ENCODE data around the gene DHDDS. TPM values are rescaled to one million over a fixed set of nuclear protein-coding genes. Genes with fewer than 3 reads are reported as not detected.

Gene DHDDS
- total and polyA plus RNA-seq, 2 of the 13 experiments (the other 11 are each of a cell fraction or from before 2014, with no cell fraction given) = 18.9 to 28.3 TPM

- TF ChIP-seq ZHX2 (IDR thresholded peaks at IDR 0.05; ENCODE audit: low read depth) (no peak; the same call in 1 of the 2 replicates), ZHX2 (CRISPR knock-in tag; IDR thresholded peaks at IDR 0.05; ENCODE audit: borderline replicate concordance) (peak; percentile 36; the same call in 1 of the 2 replicates), ERF (CRISPR knock-in tag; IDR thresholded peaks at IDR 0.05) (no peak; the same call in 1 of the 2 replicates), DMTF1 (CRISPR knock-in tag; IDR thresholded peaks at IDR 0.05) (no peak), KAT7 (CRISPR knock-in tag; IDR thresholded peaks at IDR 0.05; ENCODE audit: borderline replicate concordance) (no peak), NR2F1 (CRISPR knock-in tag; IDR thresholded peaks at IDR 0.05) (no peak; a peak in 1 of 4 replicates), ZNF567 (CRISPR knock-in tag; IDR thresholded peaks at IDR 0.05; ENCODE audit: borderline replicate concordance) (peak; percentile 75; the same call in 1 of the 2 replicates), HNRNPL (IDR thresholded peaks at IDR 0.05; ENCODE audit: low read depth, low read length) (0 out of 2 replicates have a peak, but pooled peaks have one; percentile 41), ELF3 (CRISPR knock-in tag; IDR thresholded peaks at IDR 0.05) (peak; percentile 83), NFIB (CRISPR knock-in tag; IDR thresholded peaks at IDR 0.05; ENCODE audit: borderline replicate concordance) (no peak), SOX13 (IDR thresholded peaks at IDR 0.05) (no peak), SOX13 (CRISPR knock-in tag; conservative IDR thresholded peaks at IDR 0.05 in 1 of 2, IDR thresholded peaks at IDR 0.05 in 1 of 2) (no peak), SOX5 (CRISPR knock-in tag; IDR thresholded peaks at IDR 0.05; ENCODE audit: borderline replicate concordance) (no peak), KDM5B (CRISPR knock-in tag; IDR thresholded peaks at IDR 0.05; ENCODE audit: borderline replicate concordance) (peak; percentile 95), ZNF570 (CRISPR knock-in tag; IDR thresholded peaks at IDR 0.05; ENCODE audit: borderline replicate concordance) (no peak), IRF2 (CRISPR knock-in tag; IDR thresholded peaks at IDR 0.05) (peak; percentile 69), MXD4 (CRISPR knock-in tag; IDR thresholded peaks at IDR 0.05) (peak; percentile 77; the same call in 1 of the 2 replicates), ATAD3A (CRISPR knock-in tag; IDR thresholded peaks at IDR 0.05) (no peak), NR2F6 (IDR thresholded peaks at IDR 0.05) (no peak), NR2F6 (CRISPR knock-in tag; IDR thresholded peaks at IDR 0.05) (peak; percentile 26; the same call in 1 of the 2 replicates), E2F5 (CRISPR knock-in tag; conservative IDR thresholded peaks at IDR 0.05) (peak; percentile 35)
Measured at GRCh38 chr1:26500488-26501175, 68.5 kb downstream of the DHDDS start (continued).
